ENCODE results near the gene OSTM1.
A peak's percentile ranks its signal among the peaks of the same experiment; 100 is the strongest.

The OSTM1 gene

GRCh38 chr6:108102965-108103364 lies 28.4 kb upstream of the OSTM1 start:
- no peak for DNase-seq (ENCODE audit: low read depth, low spot score)

- no peak for DNase-seq (ENCODE audit: low read depth, low spot score)
Measured at GRCh38 chr6:108100003-108100402, 25.5 kb upstream of the OSTM1 start.

- DNase-seq (ENCODE audit: low read depth, low spot score), result no peak
Measured at GRCh38 chr6:108097882-108098281, 23.3 kb upstream of the OSTM1 start.

- DNase-seq (ENCODE audit: low read depth, low spot score), result no peak
Measured at GRCh38 chr6:108093781-108094300, 19.3 kb upstream of the OSTM1 start.

GRCh38 chr6:108091288-108091687 lies 16.7 kb upstream of the OSTM1 start:
- no peak for DNase-seq (ENCODE audit: low read depth, low spot score)

GRCh38 chr6:108083349-108083748 lies 8.8 kb upstream of the OSTM1 start:
- DNase-seq (ENCODE audit: low read depth, low spot score), result no peak

GRCh38 chr6:108082539-108082938 lies 8.0 kb upstream of the OSTM1 start:
- no peak for DNase-seq (ENCODE audit: low read depth, low spot score)

- no peak for DNase-seq (ENCODE audit: low read depth, low spot score)
Measured at GRCh38 chr6:108080010-108080780, 5.7 kb upstream of the OSTM1 start.

- no peak for DNase-seq (ENCODE audit: low read depth, low spot score)
Measured at GRCh38 chr6:108078191-108078590, 3.6 kb upstream of the OSTM1 start.

GRCh38 chr6:108074057-108074358 lies 533 bp downstream of the OSTM1 start:
- DNase-seq (ENCODE audit: low read depth, low spot score), result no peak

- DNase-seq (ENCODE audit: low read depth, low spot score), result peak; percentile 69
Measured at GRCh38 chr6:108071736-108072276, 2.7 kb downstream of the OSTM1 start.

- no peak for DNase-seq (ENCODE audit: low read depth, low spot score)
Measured at GRCh38 chr6:108068618-108069017, 5.9 kb downstream of the OSTM1 start.

- DNase-seq (ENCODE audit: low read depth, low spot score), result no peak
Measured at GRCh38 chr6:108068182-108068581, 6.4 kb downstream of the OSTM1 start.

GRCh38 chr6:108052706-108053105 lies 21.8 kb downstream of the OSTM1 start:
- no peak for DNase-seq (ENCODE audit: low read depth, low spot score)

- no peak for DNase-seq (ENCODE audit: low read depth, low spot score)
Measured at GRCh38 chr6:108051481-108051880, 23.1 kb downstream of the OSTM1 start.

- no peak for DNase-seq (ENCODE audit: low read depth, low spot score)
Measured at GRCh38 chr6:108039681-108040080, 34.9 kb downstream of the OSTM1 start.

- DNase-seq (ENCODE audit: low read depth, low spot score), result no peak
Measured at GRCh38 chr6:108036884-108037283, 37.7 kb downstream of the OSTM1 start.

GRCh38 chr6:108031968-108032367 lies 42.6 kb downstream of the OSTM1 start:
- DNase-seq (ENCODE audit: low read depth, low spot score), result no peak

- DNase-seq (ENCODE audit: low read depth, low spot score), result no peak
Measured at GRCh38 chr6:108030211-108030610, 44.3 kb downstream of the OSTM1 start.

- DNase-seq (ENCODE audit: low read depth, low spot score), result no peak
Measured at GRCh38 chr6:108029226-108029921, 45.2 kb downstream of the OSTM1 start.

GRCh38 chr6:108027594-108027993 lies 46.9 kb downstream of the OSTM1 start:
- DNase-seq (ENCODE audit: low read depth, low spot score), result no peak

- no peak for DNase-seq (ENCODE audit: low read depth, low spot score)
Measured at GRCh38 chr6:108027056-108027455, 47.5 kb downstream of the OSTM1 start.
